Esophagus muscularis mucosa (tissue), 3 donors: ENCODE measurements around the gene MYCBP2.

Source experiments
- CTCF ChIP-seq, 3 experiments: fragments of 200-600 bp in 2 of 3; fragments of 450-650 bp in 1 of 3; sonication (generic) in 2 of 3; IDR thresholded peaks; one replicate each; pipeline ENCODE4 v1.5.1; 2017 to 2019; ENCODE audit warnings: antibody characterized with exemption in 3 of 3, mild to moderate bottlenecking in 2 of 3, moderate library complexity in 1 of 3
- POLR2AphosphoS5 ChIP-seq, 2 donors: sonication (generic); formaldehyde crosslinking; IDR thresholded peaks; one replicate each; pipeline ENCODE4 v1.6.1; 2017; ENCODE audit warnings: antibody characterized with exemption in 2 of 2

- no peak for TF ChIP-seq CTCF (IDR thresholded peaks at IDR 0.05)
- peak in 1 of 2 donors; percentile 18 for TF ChIP-seq POLR2AphosphoS5 (IDR thresholded peaks at IDR 0.05)
Observed at GRCh38 chr13:77022341-77022740, 304.6 kb downstream of the MYCBP2 start.
